ENCODE results near the gene HBZ.
"Not testable (repeated sequence)": the region's sequence is repeated elsewhere in the genome, so short reads cannot be mapped to it uniquely, and the experiment has no call there.

The HBZ gene

GRCh38 chr16:152141-153128 lies at the start of gene HBZ:
Gene HBZ, plus strand, starts transcription at chr16:152644. Its CDS starts 266 bp downstream, at chr16:152910.
- no peak for DNase-seq

GRCh38 chr16:104355-104754 lies 48.1 kb upstream of the HBZ start:
- DNase-seq, result no peak

- no peak for DNase-seq
Measured at GRCh38 chr16:104928-105327, 47.5 kb upstream of the HBZ start.

GRCh38 chr16:105521-105920 lies 46.9 kb upstream of the HBZ start:
- DNase-seq, result no peak

- DNase-seq, result peak; percentile 56
Measured at GRCh38 chr16:106623-107324, 45.7 kb upstream of the HBZ start.

GRCh38 chr16:112153-112840 lies 40.1 kb upstream of the HBZ start:
- DNase-seq, result no peak

- no peak for DNase-seq
Measured at GRCh38 chr16:114327-114726, 38.1 kb upstream of the HBZ start.

GRCh38 chr16:116015-116414 lies 36.4 kb upstream of the HBZ start:
- DNase-seq, result no peak

GRCh38 chr16:117379-118365 lies 34.8 kb upstream of the HBZ start:
- DNase-seq, result no peak

- no peak for DNase-seq
Measured at GRCh38 chr16:118857-119256, 33.6 kb upstream of the HBZ start.

GRCh38 chr16:119295-119694 lies 33.1 kb upstream of the HBZ start:
- no peak for DNase-seq

- no peak for DNase-seq
Measured at GRCh38 chr16:119835-120491, 32.5 kb upstream of the HBZ start.

- DNase-seq, result no peak
Measured at GRCh38 chr16:120756-121155, 31.7 kb upstream of the HBZ start.

GRCh38 chr16:122361-122760 lies 30.1 kb upstream of the HBZ start:
- DNase-seq, result no peak

GRCh38 chr16:123558-124350 lies 28.7 kb upstream of the HBZ start:
- not testable (repeated sequence) for DNase-seq

GRCh38 chr16:125011-125410 lies 27.4 kb upstream of the HBZ start:
- no peak for DNase-seq

- DNase-seq, result no peak
Measured at GRCh38 chr16:129075-129474, 23.4 kb upstream of the HBZ start.

GRCh38 chr16:130533-131173 lies 21.8 kb upstream of the HBZ start:
- no peak for DNase-seq

GRCh38 chr16:132120-132519 lies 20.3 kb upstream of the HBZ start:
- DNase-seq, result no peak

- DNase-seq, result no peak
Measured at GRCh38 chr16:133716-134115, 18.7 kb upstream of the HBZ start.

All from left hindlimb (tissue), 1 donor.